Motor neuron (in vitro differentiated cells): Measurements from ENCODE around the gene MED27. TPM values are rescaled to one million over a fixed set of nuclear protein-coding genes. Genes with fewer than 3 reads are reported as not detected.
A peak's percentile ranks its signal among the peaks of the same experiment; 100 is the strongest.

Experiments used
- ATAC-seq, 8 experiments: fragments of 200-7000 bp; cut with Tn5 transposase; replicated peaks in 6 of 8; 2 replicates each; pipeline ENCODE4 v1.8.0; 2021; ENCODE audit warnings: mild to moderate bottlenecking in 8 of 8, moderate library complexity in 8 of 8
- H3K27ac ChIP-seq, 2 donors: fragments of 250-450 bp; sonication (Bioruptor Pico); 2 replicates each; pipeline ENCODE4 v1.9.0; 2021; ENCODE audit warnings: antibody characterized with exemption in 2 of 2, mild to moderate bottlenecking in 2 of 2, moderate library complexity in 1 of 2
- H3K4me1 ChIP-seq, 2 donors: fragments of 250-450 bp; sonication (Bioruptor Pico); replicated peaks in 1 of 2; 2 replicates each; pipeline ENCODE4 v1.6.1; 2021; ENCODE audit warnings: antibody characterized with exemption in 2 of 2, mild to moderate bottlenecking in 2 of 2, moderate library complexity in 1 of 2
- H3K4me3 ChIP-seq, 5 donors: fragments of 250-450 bp; sonication (Bioruptor Pico); 2 replicates each; pipeline ENCODE4 v1.9.0; 2021; ENCODE audit warnings: antibody characterized with exemption in 5 of 5, mild to moderate bottlenecking in 5 of 5, moderate library complexity in 4 of 5
- WGBS, 10 experiments: fragments of 450-650 bp; shearing (Covaris generic); methylation state at CpG; one replicate each; pipeline ENCODE4 v1.0.0; 2022; 5-methylcytosine and 5-hydroxymethylcytosine counted together
- in situ Hi-C, 9 experiments: fragments of 400-800 bp; cut with MboI; loops; one replicate each; pipeline ENCODE4 v1.15.0; 2021; ENCODE audit warnings: low sequenced_read_pairs in 9 of 9, low pct_unique_long_range_greater_than_20kb in 2 of 9; ENCODE audit not compliant: unreplicated experiment in 9 of 9
- total RNA-seq, 8 experiments: library from RNA; unstranded; fragments of 300-600 nt; gene quantifications; 2 replicates each; pipeline versions ENCODE4 v1.2.3 to v1.2.4, GENCODE V29; 2022

The MED27 gene
- total RNA-seq, 8 experiments from 2014 or later, result 22.0 to 45.2 (median 26.6) TPM

DNA sequence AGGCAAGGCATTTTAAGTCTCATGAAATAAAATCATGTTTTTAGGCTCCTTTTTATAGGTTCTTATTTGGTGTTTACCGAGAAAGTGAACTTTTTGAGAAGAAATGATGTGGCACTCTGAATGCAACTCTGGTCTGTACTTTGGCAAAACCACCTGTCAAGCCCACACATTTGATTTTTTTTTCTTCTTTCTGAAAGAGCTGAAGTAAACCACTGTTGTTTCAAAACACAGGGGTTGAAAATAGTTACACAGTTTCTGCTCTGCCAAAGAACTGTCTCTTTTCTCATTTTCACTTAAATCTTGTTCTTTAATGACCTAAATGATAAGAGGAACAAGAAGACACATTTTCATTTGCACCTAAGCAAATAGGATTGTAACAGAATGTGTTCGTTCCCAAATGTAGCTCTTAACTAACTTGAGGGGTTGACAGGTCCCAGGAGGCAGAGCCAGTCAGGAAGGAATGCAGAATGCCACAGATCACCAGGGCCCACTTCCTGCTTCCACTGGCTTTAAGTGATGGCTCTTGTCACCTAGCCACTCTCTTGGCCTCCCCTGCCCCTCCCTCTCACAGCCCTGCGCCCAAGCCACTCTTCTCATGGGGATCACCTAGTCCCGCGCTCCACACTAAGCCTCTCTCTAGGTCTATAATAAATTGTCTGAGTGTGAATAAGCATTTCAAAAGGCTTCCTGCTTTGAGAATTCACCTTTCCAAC lies 47.3 kb downstream of the MED27 start:
- in situ Hi-C loops, result no loop called here
- WGBS, 10 experiments, result 69 to 100% (median 80%) methylated on average over 1 to 5 of the region's 5 CpGs; no CpG with 5 or more reads in 1 of the 10 experiments
- Histone ChIP-seq H3K4me1 (peaks cover 44 to 57% of the 10 kb centered on the region in 2 donors), H3K27ac (no peak overlapping the region), H3K4me3 (no peak overlapping the region)
- peak in 5 of 8 experiments; percentile 53 to 73 (median 55) for ATAC-seq

DNA sequence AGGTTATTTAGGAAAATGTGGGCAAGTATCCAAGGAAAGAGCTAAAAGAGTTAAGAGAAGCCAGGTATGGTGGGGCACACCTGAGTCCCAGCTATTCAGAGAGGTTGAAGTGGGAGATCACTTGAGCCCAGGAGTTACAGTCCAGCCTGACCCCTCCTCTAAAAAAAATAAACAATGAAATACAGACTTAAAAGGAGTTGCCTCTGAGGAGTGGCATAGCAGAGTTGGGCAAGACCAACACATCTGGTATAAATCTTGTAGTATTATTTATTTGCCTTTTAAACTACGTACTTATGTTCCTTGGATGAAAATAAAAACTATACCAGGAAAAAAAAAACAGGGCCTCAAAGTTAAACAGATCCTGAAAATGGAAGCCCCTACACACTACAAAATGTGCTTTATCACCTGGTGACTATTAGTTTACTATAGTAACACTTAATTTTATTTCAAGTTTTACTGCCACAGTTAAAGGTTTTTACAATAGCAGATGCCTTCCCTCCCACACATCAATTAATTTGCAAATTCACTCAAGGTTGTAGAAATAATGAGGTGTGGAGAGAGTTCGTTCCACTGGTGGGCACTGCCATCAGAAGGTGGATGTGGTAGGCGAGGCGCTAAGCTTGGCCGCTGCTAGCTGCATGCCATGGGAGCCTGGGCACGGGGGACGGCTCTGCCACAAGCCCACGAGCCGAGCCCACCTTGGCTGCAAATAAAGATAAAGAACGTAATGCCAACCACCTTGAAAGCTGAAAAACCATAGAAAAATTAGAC lies 48.0 kb downstream of the MED27 start:
- 78 to 100% (median 93%) methylated on average over 1 to 7 of the region's 10 CpGs for WGBS, 10 experiments
- no peak overlapping the region for H3K27ac ChIP-seq
- peaks cover 37 to 50% of the 10 kb centered on the region in 2 donors for H3K4me1 ChIP-seq
- no peak overlapping the region for H3K4me3 ChIP-seq
- in situ Hi-C loops, result no loop called here
- ATAC-seq, result no peak

DNA sequence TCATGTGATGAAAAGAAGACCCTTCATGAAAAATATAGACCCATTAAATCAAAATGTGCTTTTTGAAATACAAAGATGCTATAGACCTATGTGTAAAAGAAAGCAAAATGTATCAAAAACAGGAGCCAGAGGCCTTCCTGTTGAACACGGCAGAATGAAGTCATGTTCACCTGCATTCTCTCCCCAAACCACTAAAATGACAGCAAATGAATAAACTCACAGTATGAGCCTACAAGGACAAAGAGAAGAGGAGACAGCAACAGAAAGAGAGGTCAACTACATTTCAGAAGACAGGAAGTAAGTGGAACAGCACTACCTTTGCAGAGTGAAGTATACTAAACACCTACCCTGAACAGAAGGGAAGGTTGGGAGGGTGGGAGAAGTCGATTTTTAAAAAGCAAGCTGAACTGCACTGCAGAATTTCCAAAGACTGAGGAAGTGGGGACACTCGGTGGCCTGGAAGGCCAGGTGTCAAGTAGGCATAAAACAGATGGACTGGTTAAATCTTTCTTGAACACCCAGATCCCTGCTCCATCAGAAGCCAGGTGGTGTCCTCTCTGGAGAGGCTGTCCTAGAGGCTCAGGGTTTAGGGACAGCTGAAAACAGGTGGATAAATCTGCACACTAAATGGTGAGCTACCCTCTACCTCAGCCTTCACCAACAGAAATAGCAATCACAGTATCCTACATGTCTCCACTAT lies 48.9 kb downstream of the MED27 start:
- ATAC-seq, result no peak
- Histone ChIP-seq H3K27ac (no peak overlapping the region), H3K4me3 (no peak overlapping the region), H3K4me1 (peaks cover 37 to 47% of the 10 kb centered on the region in 2 donors)
- in situ Hi-C loops, result no loop called here
- 54 to 100% (median 67%) methylated on average over 1 to 3 of the region's 3 CpGs; no CpG with 5 or more reads in 3 of the 10 experiments for WGBS, 10 experiments

DNA sequence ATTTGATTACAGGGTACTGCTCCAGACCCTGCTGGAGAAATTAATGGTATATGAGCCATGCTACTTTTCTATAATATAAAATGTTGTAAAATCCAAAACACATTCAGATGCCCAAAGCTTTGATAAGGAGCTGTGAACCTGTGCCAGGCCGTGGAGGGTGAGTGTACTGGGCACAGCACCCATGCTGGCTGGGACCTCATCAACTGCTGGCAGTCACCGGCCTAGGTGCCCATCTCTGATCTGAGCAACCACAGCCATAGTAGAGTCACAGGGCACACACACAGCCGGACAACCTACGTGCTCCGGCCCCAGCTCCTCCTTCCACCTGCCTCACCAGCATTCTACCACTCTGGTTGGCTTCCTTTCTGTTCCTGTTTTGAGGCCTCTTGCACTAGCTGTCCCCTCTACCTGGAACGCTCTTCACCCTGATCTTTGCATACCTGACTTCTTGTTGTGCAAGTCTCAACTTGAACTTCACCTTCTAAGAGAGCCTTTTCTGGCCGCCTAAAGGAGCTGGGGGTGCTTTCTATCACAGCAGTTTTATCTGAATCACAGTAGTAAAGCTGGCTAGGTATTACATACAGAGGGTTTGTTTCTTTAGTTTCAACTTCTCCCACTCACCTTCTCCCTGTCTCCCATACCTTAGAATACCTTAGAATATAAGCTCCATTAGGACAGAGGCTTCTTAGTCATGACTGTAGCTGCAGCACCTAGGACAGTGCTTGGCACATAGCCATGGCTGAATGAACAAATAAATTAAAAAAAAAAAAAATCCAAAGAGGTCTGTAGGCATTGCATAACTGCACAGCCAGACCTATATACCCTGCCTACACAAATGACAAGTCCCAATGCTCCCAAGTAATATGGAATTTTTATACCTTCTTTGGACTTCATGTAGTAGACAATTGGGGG lies 51.7 kb downstream of the MED27 start:
- WGBS, 10 experiments, result 87 to 100% (median 100%) methylated on average over 1 to 4 of the region's 7 CpGs; no CpG with 5 or more reads in 3 of the 10 experiments
- in situ Hi-C loops, result no loop called here
- Histone ChIP-seq H3K27ac (no peak overlapping the region), H3K4me1 (peaks cover 22 to 31% of the 10 kb centered on the region in 2 donors), H3K4me3 (no peak overlapping the region)
- peak in 1 of 8 experiments; percentile 57 for ATAC-seq

DNA sequence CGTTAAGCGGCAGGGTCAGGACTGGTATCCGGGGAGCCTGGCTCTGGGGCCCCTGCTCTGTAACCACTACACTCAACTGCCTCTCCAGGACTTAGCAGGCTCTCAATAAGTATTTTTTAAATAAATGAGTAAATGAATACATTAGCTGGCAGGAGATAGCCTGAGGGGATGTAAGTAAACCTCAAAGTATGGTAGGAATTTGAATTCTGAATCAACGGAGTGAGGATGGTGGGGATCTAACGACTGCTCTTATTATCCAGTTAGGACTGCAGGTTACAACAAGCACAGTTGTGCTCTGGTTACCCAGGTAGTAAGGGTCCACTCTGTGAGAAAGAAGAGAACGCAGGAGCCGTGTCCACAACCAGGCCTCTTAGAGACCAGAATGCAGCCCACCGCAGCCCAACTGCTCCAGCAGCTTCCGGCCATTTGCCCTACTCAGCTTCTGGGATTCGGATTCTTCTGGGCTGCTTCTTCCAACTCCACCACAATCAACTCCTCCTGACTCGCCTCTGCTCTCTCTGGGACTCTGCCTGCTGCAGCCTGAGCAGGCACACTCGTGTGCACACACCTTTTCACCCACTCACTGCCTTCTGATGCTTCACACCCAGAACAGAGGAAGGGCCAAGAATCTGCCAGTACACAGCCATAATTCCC lies 52.6 kb downstream of the MED27 start:
- H3K27ac ChIP-seq, result no peak overlapping the region
- WGBS, 10 experiments, result 0 to 100% (median 93%) methylated on average over 1 to 7 of the region's 12 CpGs; no CpG with 5 or more reads in 3 of the 10 experiments
- peak in 3 of 8 experiments; percentile 76 to 91 (median 81) for ATAC-seq

DNA sequence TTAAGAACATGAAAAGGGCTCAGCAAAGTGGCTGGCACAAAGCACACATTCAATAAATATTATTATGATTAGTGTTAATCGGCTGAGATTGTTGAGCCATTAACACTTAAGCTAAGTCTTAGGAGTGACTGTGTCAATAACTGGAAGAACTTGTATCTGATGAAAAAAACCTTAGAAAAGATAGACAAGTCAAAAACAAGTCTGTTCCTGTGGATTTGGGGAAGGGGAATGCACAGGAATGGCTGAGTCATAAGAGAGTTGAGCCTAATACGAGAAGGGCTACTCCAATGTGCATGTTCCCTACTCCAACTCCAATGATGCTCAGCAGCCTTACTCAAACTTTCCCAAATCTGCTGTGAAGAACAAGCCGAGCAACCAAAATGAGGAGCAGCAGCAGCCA lies 53.9 kb downstream of the MED27 start:
- in situ Hi-C loops, result no loop called here
- ATAC-seq, result no peak
- WGBS, 10 experiments, result 80 to 100% (median 100%) methylated on average over 1 to 3 of the region's 3 CpGs; no CpG with 5 or more reads in 3 of the 10 experiments
- no peak overlapping the region for H3K4me3 ChIP-seq
- peaks cover 17 to 27% of the 10 kb centered on the region in 2 donors for H3K4me1 ChIP-seq
- no peak overlapping the region for H3K27ac ChIP-seq

More for the DNA sequence above, 52.6 kb downstream of the MED27 start:
- H3K4me3 ChIP-seq, result no peak overlapping the region
- in situ Hi-C loops, result no loop called here
- H3K4me1 ChIP-seq, result peaks cover 12 to 23% of the 10 kb centered on the region in 2 donors

DNA sequence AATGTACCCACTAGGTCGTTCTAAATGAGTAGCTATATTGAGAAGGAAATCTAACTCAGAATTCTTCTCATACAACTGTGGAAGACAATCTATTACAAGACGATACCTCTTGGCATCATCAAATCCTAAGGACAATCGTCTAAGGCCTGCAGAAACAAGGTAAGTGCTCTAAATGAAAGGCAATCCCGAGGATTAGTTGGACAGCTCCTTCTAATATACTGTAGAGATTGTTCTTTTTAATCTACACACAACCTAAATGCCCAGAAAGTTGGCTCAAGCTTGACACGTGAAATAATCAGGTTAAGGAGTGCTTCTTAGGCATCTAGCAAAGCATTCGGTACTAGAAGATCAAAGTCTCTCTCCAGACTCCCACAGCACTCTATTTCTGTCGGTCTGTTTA lies 55.1 kb downstream of the MED27 start:
- ATAC-seq, result no peak
- 68 to 100% (median 87%) methylated on average over 1 to 6 of the region's 7 CpGs for WGBS, 10 experiments
- in situ Hi-C loops, result no loop called here
- Histone ChIP-seq H3K4me1 (peaks cover 11 to 23% of the 10 kb centered on the region in 2 donors), H3K27ac (no peak overlapping the region), H3K4me3 (no peak overlapping the region)

DNA sequence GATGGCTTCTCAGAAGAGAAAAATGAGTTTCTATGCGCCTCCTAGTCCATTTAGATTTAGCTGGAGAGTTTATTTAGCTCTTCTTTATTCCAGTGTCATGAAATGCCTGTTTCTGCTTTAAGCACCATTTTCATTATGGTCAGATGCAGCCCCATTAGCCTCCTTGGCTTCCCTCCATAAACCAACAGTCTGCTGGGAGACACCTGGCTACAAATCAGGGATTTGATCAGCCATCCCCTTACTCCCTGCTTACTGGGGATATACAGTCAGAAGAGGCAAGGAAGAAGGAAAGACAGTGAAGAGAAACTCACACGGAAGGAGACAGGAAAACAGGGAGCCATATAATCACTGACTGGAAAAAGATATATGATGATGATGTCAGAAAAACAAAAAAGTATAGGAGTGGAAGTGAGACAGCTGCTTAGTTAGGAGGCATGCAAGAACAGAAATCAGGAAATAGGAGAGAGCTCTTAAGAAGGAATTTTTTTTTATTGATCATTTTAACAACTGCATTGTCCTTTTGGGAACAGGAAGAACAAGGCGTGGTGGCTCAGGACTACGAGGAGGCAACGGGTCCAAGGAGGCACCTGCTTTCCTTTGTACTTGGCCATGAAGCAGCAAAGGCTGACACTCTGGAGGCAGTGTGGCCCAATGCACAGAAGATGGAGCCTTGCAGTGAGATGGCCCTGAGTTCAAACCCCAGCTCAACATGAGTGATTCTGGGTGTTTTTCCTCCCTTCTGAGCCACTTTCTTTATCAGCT lies 56.1 kb downstream of the MED27 start:
- WGBS, 10 experiments, result 67 to 94% (median 81%) methylated on average over 2 to 5 of the region's 5 CpGs
- in situ Hi-C loops, result no loop called here
- no peak overlapping the region for H3K27ac ChIP-seq
- H3K4me3 ChIP-seq, result no peak overlapping the region
- H3K4me1 ChIP-seq, result peaks cover 11 to 20% of the 10 kb centered on the region in 2 donors
- peak in 3 of 8 experiments; percentile 9 to 44 (median 32) for ATAC-seq

DNA sequence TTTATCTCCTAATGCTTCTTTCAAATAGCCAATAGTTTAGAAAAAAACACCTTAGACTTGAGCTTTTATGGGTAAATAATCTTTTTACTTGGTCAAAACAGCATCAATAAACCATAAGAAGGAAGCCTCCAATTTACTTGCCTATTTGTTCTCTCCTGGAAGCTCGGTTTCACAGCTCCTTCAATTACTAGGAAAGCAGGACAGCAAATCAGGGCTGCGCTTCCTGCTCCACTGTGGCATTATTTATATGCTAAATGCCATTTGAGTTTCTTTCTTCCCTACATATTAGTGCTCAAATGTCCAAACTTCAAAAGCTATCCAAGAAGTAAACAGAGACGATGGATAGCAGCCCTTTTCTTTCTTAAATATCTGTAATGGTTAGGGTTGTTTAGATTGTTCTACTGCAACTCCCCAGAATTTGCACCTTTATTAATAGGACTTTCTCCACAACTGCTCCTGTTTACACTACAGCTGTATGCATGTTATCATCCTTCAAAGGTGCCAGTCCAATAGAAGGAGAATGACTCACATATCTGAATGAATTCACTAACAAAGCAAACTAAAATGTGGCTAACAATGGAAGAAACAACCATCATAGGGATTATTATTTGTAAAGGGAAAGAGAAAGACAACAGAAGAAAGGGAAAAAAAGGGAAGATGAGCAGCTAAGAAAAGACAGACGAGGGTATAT lies 58.7 kb downstream of the MED27 start:
- ATAC-seq, result peak in 3 of 8 experiments; percentile 32 to 64 (median 44)
- in situ Hi-C loops, result no loop called here
- no peak overlapping the region for H3K4me3 ChIP-seq
- H3K4me1 ChIP-seq, result peaks cover 11 to 39% of the 10 kb centered on the region in 2 donors
- no peak overlapping the region for H3K27ac ChIP-seq
- WGBS, 10 experiments, result 28 to 89% (median 57%) methylated on average over 2 to 4 of the region's 4 CpGs; no CpG with 5 or more reads in 1 of the 10 experiments

DNA sequence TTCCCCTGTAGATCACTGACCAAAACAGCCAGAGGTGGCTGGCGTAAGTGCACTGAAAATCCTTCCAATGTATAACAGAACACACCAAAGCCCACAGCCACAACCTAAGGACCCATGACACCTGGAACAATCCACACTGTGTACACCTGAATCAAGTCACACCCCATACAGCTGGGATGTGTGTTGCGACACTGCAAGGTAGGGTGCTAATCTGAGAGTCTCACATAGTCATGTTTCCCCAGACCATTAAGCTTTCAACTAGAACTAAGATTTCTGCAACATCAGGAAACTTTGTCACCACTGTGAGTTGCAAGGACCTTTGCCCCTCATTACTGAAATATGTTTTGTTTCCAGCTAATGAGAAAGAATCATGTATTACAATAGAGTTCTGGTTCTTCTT lies 59.4 kb downstream of the MED27 start:
- WGBS, 10 experiments, result 86 to 100% (median 100%) methylated on average over 1 of the region's 2 CpGs; no CpG with 5 or more reads in 6 of the 10 experiments
- peaks cover 11 to 45% of the 10 kb centered on the region in 2 donors for H3K4me1 ChIP-seq
- in situ Hi-C loops, result no loop called here
- ATAC-seq, result no peak
- no peak overlapping the region for H3K27ac ChIP-seq
- H3K4me3 ChIP-seq, result no peak overlapping the region

DNA sequence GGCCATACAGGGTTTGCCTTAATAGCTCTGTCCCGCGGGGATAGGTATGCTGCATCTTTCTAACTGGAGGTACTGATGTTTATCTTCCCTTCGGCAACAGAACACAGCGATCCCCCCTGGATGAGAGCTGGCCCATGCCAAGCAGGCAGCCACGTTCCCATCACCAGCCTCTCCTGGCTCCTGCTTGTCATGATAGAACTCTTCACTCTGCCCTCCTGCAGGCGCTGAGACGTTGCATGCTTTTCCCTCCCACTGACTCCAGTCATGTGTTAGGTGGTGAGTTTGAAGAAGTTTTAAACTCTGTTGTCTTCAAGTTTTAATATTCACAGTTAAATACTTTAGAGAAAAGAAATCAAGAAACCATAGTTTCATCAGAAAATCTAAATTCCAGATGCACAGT lies 60.0 kb downstream of the MED27 start:
- in situ Hi-C loops, result no loop called here
- 70 to 100% (median 92%) methylated on average over 1 to 5 of the region's 7 CpGs; no CpG with 5 or more reads in 3 of the 10 experiments for WGBS, 10 experiments
- no peak for ATAC-seq
- H3K27ac ChIP-seq, result no peak overlapping the region
- no peak overlapping the region for H3K4me3 ChIP-seq
- peaks cover 11 to 45% of the 10 kb centered on the region in 2 donors for H3K4me1 ChIP-seq
